A549 (cell line): Measurements from ENCODE around the gene URB2. TPM values are rescaled to one million over a fixed set of nuclear protein-coding genes. Genes with fewer than 3 reads are reported as not detected.
"Not testable (repeated sequence)": the region's sequence is repeated elsewhere in the genome, so short reads cannot be mapped to it uniquely, and the experiment has no call there.

Experiments used
- ATAC-seq, 2 experiments: fragments of 200-7000 bp in 1 of 2; fragments of >200 bp in 1 of 2; cut with Nextera tagmentation in 1 of 2; cut with Tn5 transposase in 1 of 2; 3 replicates each; pipeline versions ENCODE4 v1.8.0 to v1.9.1; 2018 to 2020; ENCODE audit warnings: mild to moderate bottlenecking in 1 of 2, moderate library complexity in 1 of 2
- CTCF ChIA-PET: fragments of 300-600 bp; sonication (Branson Sonifier 250); formaldehyde crosslinking; extraction: SDS; loops from one replicate; lab custom pipeline; 2021; ENCODE audit warnings: antibody characterized with exemption, inconsistent platforms; lab: Yijun Ruan, JAX
- POLR2A ChIA-PET: fragments of 350-600 bp; formaldehyde crosslinking; extraction: SDS; loops from one replicate; lab custom pipeline; 2021; ENCODE audit warnings: antibody characterized with exemption, inconsistent platforms; lab: Yijun Ruan, JAX
- DNase-seq, 2 experiments: peaks; one replicate each; pipeline versions ENCODE4 v3.0.0 to v3.0.0-alpha.2; 2011 to 2016; ENCODE audit warnings: low read depth in 1 of 2, low spot score in 1 of 2
- FAIRE-seq: peaks from 2 replicates; lab custom pipeline; 2011; peaks lifted over from hg19 to GRCh38; lab: Jason Lieb, UNC
- H3K27ac ChIP-seq, 2 experiments: fragments of >200 bp; sonication (Bioruptor Twin); formaldehyde crosslinking; 3 replicates each; pipeline ENCODE4 v1.5.1; 2016 to 2017
- H3K4me1 ChIP-seq: fragments of >200 bp; sonication (Bioruptor Twin); formaldehyde crosslinking; 3 replicates; pipeline ENCODE4 v1.6.1; 2016
- H3K4me2 ChIP-seq: fragments of >200 bp; sonication (Bioruptor Twin); formaldehyde crosslinking; 3 replicates; pipeline ENCODE4 v1.6.1; 2016
- H3K4me3 ChIP-seq: fragments of >200 bp; sonication (Bioruptor Twin); formaldehyde crosslinking; 3 replicates; pipeline ENCODE4 v1.5.1; 2016
- H3K9me3 ChIP-seq: fragments of >200 bp; sonication (Bioruptor Twin); formaldehyde crosslinking; 3 replicates; pipeline ENCODE4 v1.6.1; 2016
- ATOH8 ChIP-seq: fragments of 250-450 bp; sonication (Bioruptor Pico); IDR thresholded peaks from 2 replicates; pipeline ENCODE4 v1.5.0; 2020; ENCODE audit warnings: low read depth, mild to moderate bottlenecking, moderate library complexity
- CBX2 ChIP-seq: fragments of 200-600 bp; sonication (generic); IDR thresholded peaks from 2 replicates; pipeline ENCODE4 v1.6.1; 2016; ENCODE audit warnings: low read depth, mild to moderate bottlenecking, borderline replicate concordance
- CHD2 ChIP-seq: fragments of 150-350 bp; IDR thresholded peaks from 2 replicates; pipeline ENCODE4 v1.6.1; 2014; ENCODE audit warnings: low read length; ENCODE audit not compliant: partially characterized antibody
- CHD4 ChIP-seq: fragments of 200-600 bp; sonication (generic); IDR thresholded peaks from 2 replicates; pipeline ENCODE4 v1.6.1; 2016; ENCODE audit warnings: antibody characterized with exemption, mild to moderate bottlenecking, borderline replicate concordance
- CTCF ChIP-seq: fragments of >200 bp; sonication (Bioruptor Twin); formaldehyde crosslinking; IDR thresholded peaks from 3 replicates; pipeline ENCODE4 v1.5.1; 2016
- E2F6 ChIP-seq: IDR thresholded peaks from 2 replicates; pipeline ENCODE4 v1.6.1; 2012; ENCODE audit warnings: low read depth, borderline replicate concordance
- EHF ChIP-seq: fragments of 250-450 bp; sonication (Bioruptor Pico); IDR thresholded peaks from 2 replicates; pipeline ENCODE4 v1.5.0; 2020; ENCODE audit warnings: mild to moderate bottlenecking
- HDAC2 ChIP-seq: fragments of 200-600 bp; sonication (generic); IDR thresholded peaks from 2 replicates; pipeline ENCODE4 v1.6.1; 2016
- HES2 ChIP-seq: fragments of >200 bp; sonication (Bioruptor Twin); formaldehyde crosslinking; IDR thresholded peaks from 2 replicates; pipeline ENCODE4 v1.6.1; 2016
- HMGXB4 ChIP-seq: fragments of 250-450 bp; sonication (Bioruptor Pico); IDR thresholded peaks from 2 replicates; pipeline ENCODE4 v1.5.0; 2021; ENCODE audit warnings: mild to moderate bottlenecking, moderate library complexity, borderline replicate concordance
- HOXB13 ChIP-seq: fragments of 250-450 bp; sonication (Bioruptor Pico); IDR thresholded peaks from 2 replicates; pipeline ENCODE4 v1.5.0; 2020; ENCODE audit warnings: low read depth, mild to moderate bottlenecking, moderate library complexity
- JUN ChIP-seq, 2 experiments: fragments of >200 bp; sonication (Bioruptor Twin); formaldehyde crosslinking; IDR thresholded peaks; 2 replicates in 1 of 2; 3 replicates in 1 of 2; pipeline ENCODE4 v1.6.1; 2016 to 2017
- JUNB ChIP-seq: fragments of >200 bp; sonication (Bioruptor Twin); formaldehyde crosslinking; IDR thresholded peaks from 2 replicates; pipeline ENCODE4 v1.6.1; 2016
- MAFK ChIP-seq: fragments of 450-650 bp; IDR thresholded peaks from 2 replicates; pipeline ENCODE4 v1.6.1; 2014; ENCODE audit not compliant: partially characterized antibody
- MAX ChIP-seq: IDR thresholded peaks from 2 replicates; pipeline ENCODE4 v1.6.1; 2012
- PHF8 ChIP-seq: fragments of 200-600 bp; sonication (generic); IDR thresholded peaks from 2 replicates; pipeline ENCODE4 v1.6.1; 2016; ENCODE audit warnings: low read depth, mild to moderate bottlenecking, antibody characterized with exemption, moderate library complexity, borderline replicate concordance
- POLR2AphosphoS2 ChIP-seq: conservative IDR thresholded peaks from 2 replicates; pipeline ENCODE4 v1.6.1; 2012; ENCODE audit warnings: low read length, improper control_type of control experiment, inconsistent platforms
- RCOR1 ChIP-seq: fragments of 150-350 bp; IDR thresholded peaks from 2 replicates; pipeline ENCODE4 v1.6.1; 2014; ENCODE audit warnings: antibody characterized with exemption, low read length, low read depth
- SMC3 ChIP-seq: fragments of >200 bp; sonication (Bioruptor Twin); formaldehyde crosslinking; IDR thresholded peaks from 3 replicates; pipeline ENCODE4 v1.6.1; 2018; ENCODE audit warnings: inconsistent platforms
- TFCP2L1 ChIP-seq: fragments of 250-450 bp; sonication (Bioruptor Pico); IDR thresholded peaks from 2 replicates; pipeline ENCODE4 v1.5.0; 2021; ENCODE audit warnings: mild to moderate bottlenecking
- TP53 ChIP-seq: fragments of 250-450 bp; sonication (Bioruptor Pico); IDR thresholded peaks from 2 replicates; pipeline ENCODE4 v1.5.0; 2021; ENCODE audit warnings: mild to moderate bottlenecking, moderate library complexity
- ZC3H11A ChIP-seq: fragments of 450-650 bp; IDR thresholded peaks from 2 replicates; pipeline ENCODE4 v1.6.1; 2014; ENCODE audit warnings: antibody characterized with exemption, mild to moderate bottlenecking
- ZFP36 ChIP-seq: fragments of 450-650 bp; IDR thresholded peaks from 2 replicates; pipeline ENCODE4 v1.6.1; 2014; ENCODE audit warnings: borderline replicate concordance; ENCODE audit not compliant: partially characterized antibody
- ZNF302 ChIP-seq: fragments of 250-450 bp; sonication (Bioruptor Pico); IDR thresholded peaks from 2 replicates; pipeline ENCODE4 v1.9.0; 2021; ENCODE audit warnings: inconsistent platforms, mild to moderate bottlenecking, moderate library complexity
- WGBS: methylation state at CpG from one replicate; pipeline ENCODE4 v1.1.6; 2017; ENCODE audit errors: missing lambda C conversion rate; 5-methylcytosine and 5-hydroxymethylcytosine counted together
- polyA plus RNA-seq, 4 experiments: library from polyadenylated mRNA; depleted of rRNA in 3 of 4; stranded (reverse); fragments of >200 nt; fragmentation: RNase III in 1 of 4; extraction: RNeasy Plus Mini Kit Qiagen cat#74134 plus additional on column Dnase treatment in 1 of 4; gene quantifications; 2 replicates in 3 of 4; 3 replicates in 1 of 4; pipeline ENCODE4 v1.2.3, GENCODE V29; 2011 to 2017

Gene URB2
- polyA plus RNA-seq, 2 of the 4 experiments (the other 2 are of a cell fraction), result 13.7 to 15.7 TPM

- H3K27ac ChIP-seq, H3K4me1 ChIP-seq, H3K4me3 ChIP-seq, H3K9me3 ChIP-seq, DNase-seq, ATAC-seq, POLR2A ChIA-PET, FAIRE-seq, H3K4me2 ChIP-seq: not testable (repeated sequence)
- 98% methylated on average over 7 of the region's 7 CpGs for WGBS
- CTCF ChIA-PET, result interaction anchor here (0.6 to 0.8 kb wide), 2 partner anchors 9 to 25 kb away, joined by 3 read pairs; no protein-coding TSS in a partner anchor
Measured at GRCh38 chr1:229595876-229596275, 30.2 kb upstream of the URB2 start.

GRCh38 chr1:229596925-229597699 lies 28.9 kb upstream of the URB2 start:
- ATAC-seq (no peak), DNase-seq (no peak), FAIRE-seq (no peak)
- 95% methylated on average over 7 of the region's 7 CpGs for WGBS
- Histone ChIP-seq H3K4me3 (no peak overlapping the region), H3K4me2 (no peak overlapping the region), H3K9me3 (no peaks in the 10 kb centered on the region), H3K27ac (no peak overlapping the region), H3K4me1 (peaks cover 4% of the 10 kb centered on the region; the same call in 1 of the 3 replicates)
- ChIA-PET CTCF (interaction anchor here (0.8 kb wide), 1 partner anchor 717 kb away, joined by 3 read pairs; no protein-coding TSS in a partner anchor), POLR2A (no interaction called here)
- TF ChIP-seq JUN (IDR thresholded peaks at IDR 0.05) (no peak), SMC3 (no peak), POLR2AphosphoS2 (no peak), ZC3H11A (no peak), CHD2 (no peak), ZFP36 (no peak), ATOH8 (no peak), ZNF302 (CRISPR knock-in tag) (no peak), RCOR1 (no peak), TP53 (CRISPR knock-in tag) (no peak), HES2 (no peak), HOXB13 (CRISPR knock-in tag) (no peak)

- ATAC-seq, result no peak
- no peak for FAIRE-seq
- no peak for DNase-seq
- Histone ChIP-seq H3K4me1 (peaks cover 4% of the 10 kb centered on the region; the same call in 1 of the 3 replicates), H3K9me3 (no peaks in the 10 kb centered on the region), H3K27ac (no peak overlapping the region), H3K4me3 (no peak overlapping the region), H3K4me2 (no peak overlapping the region)
- CTCF ChIA-PET, result no interaction called here
- TF ChIP-seq CTCF (no peak), MAFK (no peak), E2F6 (no peak), HMGXB4 (CRISPR knock-in tag) (no peak), ZNF302 (CRISPR knock-in tag) (no peak), CBX2 (no peak), POLR2AphosphoS2 (no peak), MAX (no peak), HDAC2 (no peak), TFCP2L1 (no peak), PHF8 (no peak), JUNB (no peak), RCOR1 (no peak), CHD2 (no peak), CHD4 (no peak), EHF (CRISPR knock-in tag) (no peak)
- WGBS, result 91% methylated on average over 3 of the region's 3 CpGs
- POLR2A ChIA-PET, result no interaction called here
Measured at GRCh38 chr1:229597877-229598276, 28.2 kb upstream of the URB2 start.
